IPS-11a (cell line): ENCODE results near the gene FANCD2.
"Not testable (repeated sequence)": the region's sequence is repeated elsewhere in the genome, so short reads cannot be mapped to it uniquely, and the experiment has no call there.

ENCODE experiments used
- H3K4me3 ChIP-seq: one replicate; pipeline ENCODE4 v1.5.1; 2013; ENCODE audit warnings: low read depth, low read length, control low read depth

The FANCD2 gene

GRCh38 chr3:10012106-10012505, 14.1 kb upstream of the FANCD2 start:
- H3K4me3 ChIP-seq: no peak overlapping the region

GRCh38 chr3:10015461-10015904, 10.8 kb upstream of the FANCD2 start:
- no peak overlapping the region for H3K4me3 ChIP-seq

GRCh38 chr3:10017636-10018292, 8.5 kb upstream of the FANCD2 start:
- no peak overlapping the region for H3K4me3 ChIP-seq

- not testable (repeated sequence) for H3K4me3 ChIP-seq
Measured at GRCh38 chr3:10018806-10019205, 7.4 kb upstream of the FANCD2 start.

- H3K4me3 ChIP-seq: no peak overlapping the region
Measured at GRCh38 chr3:10019326-10019725, 6.9 kb upstream of the FANCD2 start.

GRCh38 chr3:10021856-10022775, 4.1 kb upstream of the FANCD2 start:
- H3K4me3 ChIP-seq: no peak overlapping the region

GRCh38 chr3:10023587-10024310, 2.5 kb upstream of the FANCD2 start:
- no peak overlapping the region for H3K4me3 ChIP-seq

GRCh38 chr3:10025205-10026083, 793 bp upstream of the FANCD2 start:
- peak overlapping the region; percentile 100 for H3K4me3 ChIP-seq

- H3K4me3 ChIP-seq: no peak overlapping the region
Measured at GRCh38 chr3:10041034-10041433, 14.8 kb downstream of the FANCD2 start.

GRCh38 chr3:10047876-10048275, 21.6 kb downstream of the FANCD2 start:
- no peak overlapping the region for H3K4me3 ChIP-seq

GRCh38 chr3:10053054-10053453, 26.8 kb downstream of the FANCD2 start:
- H3K4me3 ChIP-seq: not testable (repeated sequence)

- H3K4me3 ChIP-seq: no peak overlapping the region
Measured at GRCh38 chr3:10055097-10055496, 28.9 kb downstream of the FANCD2 start.

- H3K4me3 ChIP-seq: not testable (repeated sequence)
Measured at GRCh38 chr3:10070077-10070476, 43.8 kb downstream of the FANCD2 start.

GRCh38 chr3:10074666-10075065, 48.4 kb downstream of the FANCD2 start:
- no peak overlapping the region for H3K4me3 ChIP-seq

GRCh38 chr3:10081871-10082270, 55.6 kb downstream of the FANCD2 start:
- no peak overlapping the region for H3K4me3 ChIP-seq

- no peak overlapping the region for H3K4me3 ChIP-seq
Measured at GRCh38 chr3:10085738-10086137, 59.5 kb downstream of the FANCD2 start.

- H3K4me3 ChIP-seq: no peak overlapping the region
Measured at GRCh38 chr3:10088256-10088655, 62.0 kb downstream of the FANCD2 start.

GRCh38 chr3:10090179-10090578, 63.9 kb downstream of the FANCD2 start:
- H3K4me3 ChIP-seq: no peak overlapping the region

GRCh38 chr3:10090774-10091173, 64.5 kb downstream of the FANCD2 start:
- not testable (repeated sequence) for H3K4me3 ChIP-seq

GRCh38 chr3:10091387-10091786, 65.2 kb downstream of the FANCD2 start:
- not testable (repeated sequence) for H3K4me3 ChIP-seq
